OCI-LY7 (cell line): ENCODE results near the gene OR5M11.

ENCODE experiments used
- CTCF ChIP-seq: fragments of 200-600 bp; sonication (generic); conservative IDR thresholded peaks from 2 replicates; pipeline ENCODE4 v1.5.1; 2014; ENCODE audit warnings: mild to moderate bottlenecking, antibody characterized with exemption, low read length, moderate library complexity, mixed read lengths
- EZH2phosphoT487 ChIP-seq: fragments of 200-600 bp; sonication (generic); IDR thresholded peaks from 2 replicates; pipeline ENCODE4 v1.6.1; 2018; ENCODE audit warnings: low read depth, borderline replicate concordance, mild to moderate bottlenecking, mixed run types, antibody characterized with exemption, low read length, moderate library complexity, mixed read lengths

- no peak for TF ChIP-seq CTCF
- TF ChIP-seq EZH2phosphoT487, result no peak
These were observed 29.8 kb downstream of the OR5M11 start for GRCh38 chr11:56513280-56513679.
